OCI-LY3 (cell line): ENCODE measurements around the gene AKTIP.

ENCODE experiments used
- H2AFZ ChIP-seq: fragments of 200-600, 300-600 bp; shearing (Covaris generic); 2 replicates; pipeline ENCODE4 v1.6.0; 2014; ENCODE audit warnings: antibody characterized with exemption, low read depth, low read length
- H3K27ac ChIP-seq: fragments of 200-600, 300-600 bp; sonication (generic); 2 replicates; pipeline ENCODE4 v1.5.1; 2014; ENCODE audit warnings: mild to moderate bottlenecking, low read length, moderate library complexity, mixed read lengths
- H3K27me3 ChIP-seq: fragments of 200-600, 300-600 bp; sonication (generic); 2 replicates; pipeline ENCODE4 v1.6.1; 2014; ENCODE audit warnings: low read depth, low read length, mixed read lengths
- H3K36me3 ChIP-seq: fragments of 200-600, 300-600 bp; sonication (generic); replicated peaks from 2 replicates; pipeline ENCODE3; 2014; ENCODE audit warnings: low read depth, low read length, mixed read lengths
- H3K4me1 ChIP-seq: fragments of 300-600, 200-600 bp; sonication (generic); 2 replicates; pipeline ENCODE4 v1.6.1; 2014; ENCODE audit warnings: low read length, mixed read lengths
- H3K4me2 ChIP-seq: fragments of 200-600, 300-600 bp; sonication (generic); 2 replicates; pipeline ENCODE4 v1.6.1; 2014; ENCODE audit warnings: low read length, mixed read lengths
- H3K4me3 ChIP-seq: fragments of 300-600, 200-600 bp; sonication (generic); 2 replicates; pipeline ENCODE4 v1.5.1; 2014; ENCODE audit warnings: antibody characterized with exemption, mild to moderate bottlenecking, low read length, moderate library complexity
- H3K79me2 ChIP-seq: fragments of 300-600, 200-600 bp; shearing (Covaris generic); 2 replicates; pipeline ENCODE4 v1.6.1; 2014; ENCODE audit warnings: mild to moderate bottlenecking, low read length, mixed read lengths
- H3K9ac ChIP-seq: fragments of 300-600, 200-600 bp; shearing (Covaris generic); 2 replicates; pipeline ENCODE4 v1.6.0; 2014; ENCODE audit warnings: mild to moderate bottlenecking, low read length, moderate library complexity
- H3K9me3 ChIP-seq: fragments of 200-600, 300-600 bp; shearing (Covaris generic); 2 replicates; pipeline ENCODE4 v1.6.1; 2014; ENCODE audit warnings: low read length, mixed read lengths; ENCODE audit not compliant: insufficient read depth
- H4K20me1 ChIP-seq: fragments of 200-600, 300-600 bp; sonication (generic); 2 replicates; pipeline ENCODE4 v1.6.1; 2016; ENCODE audit warnings: low read length, mixed read lengths; ENCODE audit not compliant: insufficient read depth
- CTCF ChIP-seq: fragments of 200-600, 300-600 bp; sonication (generic); IDR thresholded peaks from 2 replicates; pipeline ENCODE4 v1.5.1; 2014; ENCODE audit warnings: antibody characterized with exemption, low read length, low read depth
- EZH2phosphoT487 ChIP-seq: fragments of 200-600 bp; shearing (Covaris generic); IDR thresholded peaks from 2 replicates; pipeline ENCODE4 v1.6.1; 2018; ENCODE audit warnings: antibody characterized with exemption, mixed run types, low read depth

AKTIP gene

GRCh38 chr16:53528797-53529196 lies 25.8 kb upstream of the AKTIP start:
- H3K36me3 ChIP-seq = no peaks in the 10 kb centered on the region
- no peak overlapping the region for H3K9ac ChIP-seq
- no peaks in the 10 kb centered on the region for H3K27me3 ChIP-seq
- no peak overlapping the region for H3K4me3 ChIP-seq
- H3K79me2 ChIP-seq = no peaks in the 10 kb centered on the region
- H4K20me1 ChIP-seq = no peaks in the 10 kb centered on the region
- no peak overlapping the region for H3K27ac ChIP-seq
- no peak for TF ChIP-seq CTCF
- TF ChIP-seq EZH2phosphoT487 = no peak
- H3K4me1 ChIP-seq = no peaks in the 10 kb centered on the region
- H3K4me2 ChIP-seq = no peak overlapping the region
- H3K9me3 ChIP-seq = no peaks in the 10 kb centered on the region
- H2AFZ ChIP-seq = no peak overlapping the region

- Histone ChIP-seq H3K4me3 (no peak overlapping the region), H3K27me3 (no peaks in the 10 kb centered on the region), H4K20me1 (no peaks in the 10 kb centered on the region), H2AFZ (no peak overlapping the region), H3K36me3 (no peaks in the 10 kb centered on the region), H3K9me3 (no peaks in the 10 kb centered on the region), H3K27ac (no peak overlapping the region), H3K9ac (no peak overlapping the region), H3K4me2 (no peak overlapping the region), H3K4me1 (no peaks in the 10 kb centered on the region), H3K79me2 (no peaks in the 10 kb centered on the region)
- TF ChIP-seq CTCF = no peak
- TF ChIP-seq EZH2phosphoT487 = no peak
Measured at GRCh38 chr16:53523971-53524548, 21.1 kb upstream of the AKTIP start.

GRCh38 chr16:53523126-53523804 lies 20.3 kb upstream of the AKTIP start:
- Histone ChIP-seq H3K27me3 (no peaks in the 10 kb centered on the region), H3K4me1 (no peaks in the 10 kb centered on the region), H3K9me3 (no peaks in the 10 kb centered on the region), H3K9ac (no peak overlapping the region), H4K20me1 (no peaks in the 10 kb centered on the region), H3K79me2 (no peaks in the 10 kb centered on the region), H3K27ac (no peak overlapping the region), H3K4me3 (no peak overlapping the region), H2AFZ (no peak overlapping the region), H3K4me2 (no peak overlapping the region), H3K36me3 (no peaks in the 10 kb centered on the region)
- TF ChIP-seq CTCF = no peak
- TF ChIP-seq EZH2phosphoT487 = no peak

GRCh38 chr16:53519417-53520091 lies 16.5 kb upstream of the AKTIP start:
- H3K36me3 ChIP-seq = no peaks in the 10 kb centered on the region
- no peak overlapping the region for H2AFZ ChIP-seq
- TF ChIP-seq CTCF (no peak), EZH2phosphoT487 (no peak)
- H3K4me1 ChIP-seq = no peaks in the 10 kb centered on the region
- no peaks in the 10 kb centered on the region for H4K20me1 ChIP-seq
- no peaks in the 10 kb centered on the region for H3K9me3 ChIP-seq
- no peak overlapping the region for H3K4me2 ChIP-seq
- no peak overlapping the region for H3K27ac ChIP-seq
- H3K9ac ChIP-seq = no peak overlapping the region
- no peaks in the 10 kb centered on the region for H3K27me3 ChIP-seq
- no peak overlapping the region for H3K4me3 ChIP-seq
- H3K79me2 ChIP-seq = no peaks in the 10 kb centered on the region
